Caco-2 (cell line): Measurements from ENCODE around the gene SPDYE2B. TPM values are rescaled to one million over a fixed set of nuclear protein-coding genes. Genes with fewer than 3 reads are reported as not detected.
"Not testable (repeated sequence)": the region's sequence is repeated elsewhere in the genome, so short reads cannot be mapped to it uniquely, and the experiment has no call there.

Experiments
- BruUV-seq: library from RNA; stranded (reverse); fragments of 400-500 nt; replicated peaks from 2 replicates; lab custom pipeline; 2021; lab: Mats Ljungman, UMichigan
- CTCF ChIA-PET: fragments of 300-600 bp; sonication (Branson Sonifier 250); formaldehyde crosslinking; loops from one replicate; lab custom pipeline; 2022; ENCODE audit warnings: antibody characterized with exemption; lab: Charles Lee
- POLR2A ChIA-PET: fragments of 300-600 bp; sonication (Branson Sonifier 250); formaldehyde crosslinking; loops from one replicate; lab custom pipeline; 2022; ENCODE audit warnings: antibody characterized with exemption; lab: Charles Lee
- DNase-seq, 2 experiments: peaks; one replicate each; pipeline versions ENCODE4 v3.0.0 to v3.0.0-alpha.2; 2020 to 2022
- H3K27me3 ChIP-seq: replicated peaks from 2 replicates; pipeline ENCODE4 v1.6.0; 2011; ENCODE audit warnings: low read length; ENCODE audit not compliant: control insufficient read depth, insufficient read depth
- H3K36me3 ChIP-seq: 2 replicates; pipeline ENCODE4 v1.5.1; 2011; ENCODE audit warnings: low read length; ENCODE audit not compliant: control insufficient read depth, insufficient read depth
- H3K4me1 ChIP-seq: fragments of 250-450 bp; sonication (Bioruptor Pico); 2 replicates; pipeline ENCODE4 v1.5.1; 2020; ENCODE audit warnings: mild to moderate bottlenecking
- H3K4me3 ChIP-seq: 2 replicates; pipeline ENCODE4 v1.5.1; 2011; ENCODE audit warnings: low read depth, mild to moderate bottlenecking, control low read depth, low read length
- H3K9me3 ChIP-seq: fragments of 250-450 bp; sonication (Bioruptor Pico); 2 replicates; pipeline ENCODE4 v1.5.1; 2020; ENCODE audit warnings: mild to moderate bottlenecking, moderate library complexity
- H3K27ac Mint-ChIP-seq: one replicate; pipeline ENCODE4 v1.8.0; 2022; ENCODE audit warnings: mixed read lengths; ENCODE audit not compliant: unreplicated experiment
- H3K27me3 Mint-ChIP-seq: one replicate; pipeline ENCODE4 v1.8.0; 2022; ENCODE audit warnings: mixed read lengths; ENCODE audit not compliant: insufficient read depth, unreplicated experiment
- H3K36me3 Mint-ChIP-seq: one replicate; pipeline ENCODE4 v1.8.0; 2022; ENCODE audit warnings: mild to moderate bottlenecking, mixed read lengths; ENCODE audit not compliant: insufficient read depth, unreplicated experiment
- H3K4me1 Mint-ChIP-seq: one replicate; pipeline ENCODE4 v1.8.0; 2022; ENCODE audit warnings: low read depth, mixed read lengths; ENCODE audit not compliant: unreplicated experiment
- H3K4me3 Mint-ChIP-seq: one replicate; pipeline ENCODE4 v1.8.0; 2022; ENCODE audit warnings: mild to moderate bottlenecking, moderate library complexity, mixed read lengths; ENCODE audit not compliant: unreplicated experiment
- H3K9me3 Mint-ChIP-seq: one replicate; pipeline ENCODE4 v1.8.0; 2022; ENCODE audit warnings: mixed read lengths; ENCODE audit not compliant: unreplicated experiment
- intact Hi-C: fragments of 100-400 bp; cut with micrococcal nuclease; formaldehyde crosslinking; loops from one replicate; pipeline ENCODE4 v1.10.0; 2022; ENCODE audit not compliant: unreplicated experiment
- total RNA-seq: library from RNA; stranded (reverse); gene quantifications from 2 replicates; pipeline ENCODE4 v1.2.3, GENCODE V29; 2022

SPDYE2B gene
- total RNA-seq, 1 experiment from 2014 or later = not detected

GRCh38 chr7:102611013-102611674, 39.0 kb upstream of the SPDYE2B start:
- H3K4me1 Mint-ChIP-seq, H3K4me3 ChIP-seq, H3K9me3 ChIP-seq, H3K4me3 Mint-ChIP-seq, DNase-seq, H3K36me3 ChIP-seq, CTCF ChIA-PET, BruUV-seq, H3K27me3 ChIP-seq, H3K27me3 Mint-ChIP-seq, H3K9me3 Mint-ChIP-seq, H3K4me1 ChIP-seq, intact Hi-C loops, POLR2A ChIA-PET, H3K27ac Mint-ChIP-seq, H3K36me3 Mint-ChIP-seq: not testable (repeated sequence)

- H3K4me1 Mint-ChIP-seq, H3K9me3 ChIP-seq, H3K27me3 ChIP-seq, BruUV-seq, H3K4me3 Mint-ChIP-seq, H3K4me3 ChIP-seq, CTCF ChIA-PET, H3K4me1 ChIP-seq, H3K9me3 Mint-ChIP-seq, H3K36me3 ChIP-seq, intact Hi-C loops, H3K36me3 Mint-ChIP-seq, H3K27ac Mint-ChIP-seq, H3K27me3 Mint-ChIP-seq, POLR2A ChIA-PET: not testable (repeated sequence)
- DNase-seq = peak in 1 of 2 experiments; percentile 39
Measured at GRCh38 chr7:102611675-102612325, 38.3 kb upstream of the SPDYE2B start.

GRCh38 chr7:102613575-102614345, 36.4 kb upstream of the SPDYE2B start:
- H3K4me1 ChIP-seq, H3K9me3 ChIP-seq, H3K9me3 Mint-ChIP-seq, H3K36me3 ChIP-seq, POLR2A ChIA-PET, H3K4me3 Mint-ChIP-seq, BruUV-seq, CTCF ChIA-PET, H3K27me3 Mint-ChIP-seq, H3K36me3 Mint-ChIP-seq, DNase-seq, H3K27me3 ChIP-seq, intact Hi-C loops, H3K27ac Mint-ChIP-seq, H3K4me1 Mint-ChIP-seq, H3K4me3 ChIP-seq: not testable (repeated sequence)

- H3K27me3 Mint-ChIP-seq, H3K9me3 ChIP-seq, H3K4me3 Mint-ChIP-seq, BruUV-seq, POLR2A ChIA-PET, CTCF ChIA-PET, DNase-seq, intact Hi-C loops, H3K27ac Mint-ChIP-seq, H3K9me3 Mint-ChIP-seq, H3K27me3 ChIP-seq, H3K36me3 Mint-ChIP-seq, H3K4me1 Mint-ChIP-seq, H3K36me3 ChIP-seq, H3K4me3 ChIP-seq, H3K4me1 ChIP-seq: not testable (repeated sequence)
Measured at GRCh38 chr7:102614346-102614697, 35.8 kb upstream of the SPDYE2B start.

- H3K4me3 Mint-ChIP-seq, H3K9me3 ChIP-seq, H3K27me3 ChIP-seq, H3K27me3 Mint-ChIP-seq, H3K27ac Mint-ChIP-seq, CTCF ChIA-PET, BruUV-seq, intact Hi-C loops, H3K4me3 ChIP-seq, DNase-seq, H3K4me1 ChIP-seq, H3K4me1 Mint-ChIP-seq, H3K36me3 ChIP-seq, H3K9me3 Mint-ChIP-seq, H3K36me3 Mint-ChIP-seq, POLR2A ChIA-PET: not testable (repeated sequence)
Measured at GRCh38 chr7:102614873-102615272, 35.2 kb upstream of the SPDYE2B start.

- H3K27me3 Mint-ChIP-seq, H3K36me3 ChIP-seq, H3K27me3 ChIP-seq, H3K27ac Mint-ChIP-seq, H3K4me3 Mint-ChIP-seq, H3K4me1 ChIP-seq, BruUV-seq, H3K36me3 Mint-ChIP-seq, DNase-seq, intact Hi-C loops, H3K4me3 ChIP-seq, H3K9me3 ChIP-seq, H3K9me3 Mint-ChIP-seq, H3K4me1 Mint-ChIP-seq, CTCF ChIA-PET, POLR2A ChIA-PET: not testable (repeated sequence)
Measured at GRCh38 chr7:102615930-102616329, 34.2 kb upstream of the SPDYE2B start.
